DMS153 treated with DMSO at 0.1 percent for 48 hours (cell line): ENCODE data around the gene SLC39A2.
A peak's percentile ranks its signal among the peaks of the same experiment; 100 is the strongest.

Source experiments
- DNase-seq: peaks from one replicate; lab custom pipeline; 2025; ENCODE audit not compliant: unreplicated experiment; lab: John Stamatoyannopoulos, UW

Gene SLC39A2

GRCh38 chr14:21043387-21043973 lies 44.4 kb downstream of the SLC39A2 start:
- DNase-seq, result no peak

- peak; percentile 9 for DNase-seq
These were observed 45.0 kb downstream of the SLC39A2 start for GRCh38 chr14:21043974-21044618.

GRCh38 chr14:21047378-21047781 lies 48.3 kb downstream of the SLC39A2 start:
- no peak for DNase-seq

- no peak for DNase-seq
These were observed 49.5 kb downstream of the SLC39A2 start for GRCh38 chr14:21048638-21049037.

GRCh38 chr14:21049271-21049673 lies 50.2 kb downstream of the SLC39A2 start:
- DNase-seq, result no peak

GRCh38 chr14:21050597-21050996 lies 51.5 kb downstream of the SLC39A2 start:
- DNase-seq, result no peak
